Loucy (cell line): Measurements from ENCODE around the gene PNCK.

Source experiments
- CTCF ChIP-seq: fragments of 200-600 bp; sonication (generic); conservative IDR thresholded peaks from 2 replicates; pipeline ENCODE4 v1.5.1; 2014; ENCODE audit warnings: mild to moderate bottlenecking, antibody characterized with exemption, low read length
- EZH2phosphoT487 ChIP-seq: fragments of 200-600 bp; IDR thresholded peaks from 2 replicates; pipeline ENCODE4 v1.6.1; 2018; ENCODE audit warnings: antibody characterized with exemption, mild to moderate bottlenecking, moderate library complexity, borderline replicate concordance

DNA sequence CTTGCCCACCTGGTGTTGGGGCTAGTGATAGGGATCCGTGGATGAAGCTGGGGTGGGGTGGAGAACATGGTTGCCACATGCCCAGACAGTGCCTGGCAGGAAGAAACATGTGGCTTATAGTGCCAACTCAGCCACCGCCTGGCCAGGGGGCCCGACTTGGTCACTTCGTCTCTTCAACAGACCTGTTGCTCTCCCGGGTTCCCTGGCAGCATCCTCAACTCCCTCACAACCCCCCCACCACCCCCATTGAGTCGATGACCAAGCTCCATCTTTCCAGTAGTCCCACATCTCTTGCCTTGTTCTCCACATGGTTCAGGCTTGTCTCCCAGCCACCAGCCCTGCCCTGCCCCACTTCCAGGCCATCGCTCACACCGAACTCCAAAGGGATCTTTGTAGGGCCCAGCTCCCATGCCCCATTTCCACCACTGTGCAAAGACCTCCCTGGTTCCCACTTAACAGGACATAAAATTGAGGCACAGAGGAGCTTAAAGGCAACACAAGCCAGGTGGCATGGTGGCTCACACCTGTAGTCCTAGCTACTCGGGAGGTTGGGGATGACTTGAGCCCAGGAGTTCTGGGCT is 7.8 kb downstream of the PNCK start:
- TF ChIP-seq CTCF: no peak
- TF ChIP-seq EZH2phosphoT487: no peak
